HCT116 (cell line): Measurements from ENCODE around the gene AGBL1. TPM values are rescaled to one million over a fixed set of nuclear protein-coding genes. Genes with fewer than 3 reads are reported as not detected.

Experiments used
- ATAC-seq: fragments of 200-7000 bp; cut with Tn5 transposase; 2 replicates; pipeline ENCODE4 v1.9.1; 2020; ENCODE audit warnings: mild to moderate bottlenecking, moderate library complexity
- BruUV-seq: library from RNA; stranded (reverse); fragments of 400-500 nt; replicated peaks from 2 replicates; lab custom pipeline; 2021; lab: Mats Ljungman, UMichigan
- CTCF ChIA-PET: fragments of 300-600 bp; sonication (Branson Sonifier 250); formaldehyde crosslinking; loops from one replicate; lab custom pipeline; 2021; ENCODE audit warnings: antibody characterized with exemption; lab: Charles Lee
- POLR2A ChIA-PET: fragments of 300-600, 350-600 bp; sonication (Branson Sonifier 250); formaldehyde crosslinking; loops from one replicate; lab custom pipeline; 2021; ENCODE audit warnings: antibody characterized with exemption; lab: Charles Lee
- RAD21 ChIA-PET, 2 experiments: fragments of 300-600 bp; sonication (Branson Sonifier 250); formaldehyde crosslinking; loops; one replicate each; lab custom pipeline; 2023; ENCODE audit warnings: low total read pairs in 2 of 2; ENCODE audit not compliant: uncharacterized antibody in 2 of 2, unreplicated experiment in 2 of 2, low non-redundant PET in 1 of 2; lab: Charles Lee
- DNase-seq: peaks from one replicate; pipeline ENCODE4 v3.0.0-alpha.2; 2010; ENCODE audit warnings: low read depth, low spot score
- H2AFZ ChIP-seq: fragments of 200-600 bp; shearing (Covaris generic), sonication (generic); 2 replicates; pipeline ENCODE4 v1.6.1; 2017; ENCODE audit warnings: low read depth, mixed run types, mixed read lengths, antibody characterized with exemption, low read length; ENCODE audit not compliant: poor library complexity, severe bottlenecking
- H3K27ac ChIP-seq: 2 replicates; pipeline ENCODE4 v1.5.1; 2012; ENCODE audit warnings: low read depth, low read length
- H3K27me3 ChIP-seq: fragments of 200-600 bp; sonication (generic); 2 replicates; pipeline ENCODE4 v1.6.1; 2016; ENCODE audit warnings: mixed run types, low read length, mixed read lengths; ENCODE audit not compliant: insufficient read depth
- H3K36me3 ChIP-seq, 2 experiments: fragments of 200-500 bp in 1 of 2; fragments of 200-600 bp in 1 of 2; sonication (Bioruptor generic) in 1 of 2; sonication (generic) in 1 of 2; 2 replicates each; pipeline versions ENCODE4 v1.5.1 to v1.6.1; 2014 to 2016; ENCODE audit warnings: low read length in 2 of 2, inconsistent platforms in 1 of 2, mixed read lengths in 1 of 2, mixed run types in 1 of 2; ENCODE audit not compliant: insufficient read depth in 2 of 2, control insufficient read depth in 1 of 2
- H3K4me1 ChIP-seq, 2 experiments: fragments of 200-600 bp in 1 of 2; sonication (generic) in 1 of 2; 2 replicates each; pipeline versions ENCODE4 v1.5.1 to v1.6.1; 2012 to 2017; ENCODE audit warnings: low read length in 2 of 2, inconsistent platforms in 1 of 2, mild to moderate bottlenecking in 1 of 2, mixed read lengths in 1 of 2, mixed run types in 1 of 2, moderate library complexity in 1 of 2; ENCODE audit not compliant: insufficient read depth in 2 of 2, control insufficient read depth in 1 of 2
- H3K4me2 ChIP-seq: fragments of 200-600 bp; sonication (generic); 2 replicates; pipeline ENCODE4 v1.6.1; 2017; ENCODE audit warnings: mixed run types, low read length, mixed read lengths
- H3K4me3 ChIP-seq, 2 experiments: fragments of 200-600 bp in 1 of 2; sonication (generic) in 1 of 2; replicated peaks in 1 of 2; 2 replicates each; pipeline ENCODE4 v1.5.1; 2011 to 2016; ENCODE audit warnings: low read length in 2 of 2, control low read depth in 1 of 2, low read depth in 1 of 2, mild to moderate bottlenecking in 1 of 2, mixed read lengths in 1 of 2, mixed run types in 1 of 2
- H3K79me2 ChIP-seq: fragments of 200-600 bp; sonication (generic); 2 replicates; pipeline ENCODE4 v1.6.1; 2017; ENCODE audit warnings: mild to moderate bottlenecking, mixed run types, low read length, moderate library complexity, mixed read lengths; ENCODE audit not compliant: insufficient read depth
- H3K9ac ChIP-seq: fragments of 200-600 bp; sonication (generic); 2 replicates; pipeline ENCODE4 v1.6.1; 2016; ENCODE audit warnings: low read length, mixed read lengths
- H3K9me2 ChIP-seq: fragments of 200-600 bp; sonication (generic), shearing (Covaris generic); 2 replicates; pipeline ENCODE4 v1.6.1; 2017; ENCODE audit warnings: mixed run types, mild to moderate bottlenecking, moderate library complexity; ENCODE audit not compliant: insufficient read depth
- H3K9me3 ChIP-seq, 2 experiments: fragments of 200-500 bp in 1 of 2; fragments of 200-600 bp in 1 of 2; sonication (Bioruptor generic) in 1 of 2; sonication (generic) in 1 of 2; 2 replicates each; pipeline ENCODE4 v1.6.1; 2014 to 2017; ENCODE audit warnings: low read length in 2 of 2, mixed read lengths in 2 of 2, inconsistent platforms in 1 of 2, low read depth in 1 of 2, mild to moderate bottlenecking in 1 of 2, mixed run types in 1 of 2, moderate library complexity in 1 of 2; ENCODE audit not compliant: control insufficient read depth in 1 of 2, insufficient read depth in 1 of 2
- H4K20me1 ChIP-seq: fragments of 200-600 bp; sonication (generic), shearing (Covaris generic); 2 replicates; pipeline ENCODE4 v1.6.1; 2017; ENCODE audit warnings: mixed run types, mild to moderate bottlenecking, moderate library complexity; ENCODE audit not compliant: insufficient read depth
- CBX3 ChIP-seq: IDR thresholded peaks from 2 replicates; pipeline ENCODE4 v1.6.1; 2012; ENCODE audit warnings: low read depth
- CTCF ChIP-seq, 3 experiments: fragments of 200-600 bp in 1 of 3; sonication (generic) in 1 of 3; IDR thresholded peaks in 2 of 3; conservative IDR thresholded peaks in 1 of 3; 2 replicates each; pipeline ENCODE4 v1.5.1; 2012 to 2017; ENCODE audit warnings: low read depth in 2 of 3, low read length in 2 of 3, antibody characterized with exemption in 1 of 3, borderline replicate concordance in 1 of 3, control low read depth in 1 of 3, mild to moderate bottlenecking in 1 of 3, mixed read lengths in 1 of 3, mixed run types in 1 of 3, moderate library complexity in 1 of 3; ENCODE audit not compliant: insufficient read depth in 1 of 3
- EZH2 ChIP-seq: fragments of 200-600 bp; sonication (generic); IDR thresholded peaks from 2 replicates; pipeline ENCODE4 v1.6.1; 2017; ENCODE audit warnings: antibody characterized with exemption, mixed run types
- EZH2phosphoT487 ChIP-seq: fragments of 200-600 bp; IDR thresholded peaks from 2 replicates; pipeline ENCODE4 v1.6.1; 2018; ENCODE audit warnings: antibody characterized with exemption, borderline replicate concordance
- JUND ChIP-seq: IDR thresholded peaks from 2 replicates; pipeline ENCODE4 v1.6.1; 2012
- POLR2A ChIP-seq: IDR thresholded peaks from 2 replicates; pipeline ENCODE4 v1.7.0; 2011; ENCODE audit warnings: borderline replicate concordance; ENCODE audit not compliant: insufficient read depth, insufficient read length; ENCODE audit errors: extremely low read depth
- SIN3A ChIP-seq: IDR thresholded peaks from 2 replicates; pipeline ENCODE4 v1.6.1; 2012; ENCODE audit warnings: low read depth
- SP1 ChIP-seq: IDR thresholded peaks from 2 replicates; pipeline ENCODE4 v1.6.1; 2012; ENCODE audit warnings: low read depth
- SRF ChIP-seq: IDR thresholded peaks from 2 replicates; pipeline ENCODE4 v1.6.1; 2012; ENCODE audit warnings: low read depth
- TCF7L2 ChIP-seq: IDR thresholded peaks from 2 replicates; pipeline ENCODE4 v1.7.0; 2011; ENCODE audit warnings: borderline replicate concordance, inconsistent platforms; ENCODE audit not compliant: insufficient read depth, insufficient read length; ENCODE audit errors: extremely low read depth
- YY1 ChIP-seq: IDR thresholded peaks from 2 replicates; pipeline ENCODE4 v1.6.1; 2011; ENCODE audit warnings: low read length, low read depth, moderate library complexity, mild to moderate bottlenecking; ENCODE audit not compliant: insufficient replicate concordance; ENCODE audit errors: extremely low read depth
- ZNF274 ChIP-seq: fragments of 200-500 bp; sonication (Bioruptor generic); IDR thresholded peaks from 2 replicates; pipeline ENCODE4 v1.6.1; 2014; ENCODE audit warnings: mild to moderate bottlenecking, low read depth, low read length, inconsistent platforms
- intact Hi-C: fragments of 100-400 bp; cut with micrococcal nuclease; formaldehyde crosslinking; loops from 2 replicates; pipeline ENCODE4 v1.10.0; 2022
- total RNA-seq: library from RNA; stranded (reverse); gene quantifications from one replicate; pipeline ENCODE4 v1.2.1, GENCODE V29; 2021; ENCODE audit not compliant: unreplicated experiment

AGBL1 gene
- total RNA-seq, 1 experiment from 2014 or later = not detected

GRCh38 chr15:86115145-86115801, 35.6 kb downstream of the AGBL1 start:
- no peak overlapping the region for H3K27ac ChIP-seq
- CTCF ChIA-PET = no interaction called here
- TF ChIP-seq SIN3A (no peak), CTCF (IDR thresholded peaks at IDR 0.05 in 2 of 3, conservative IDR thresholded peaks at IDR 0.05 in 1 of 3; ENCODE audit: borderline replicate concordance in 1 of 3, insufficient read depth in 1 of 3, low read depth in 2 of 3, low read length in 2 of 3) (peak in 1 of 3 experiments; percentile 14; a peak in 1 of 6 replicates)
- TF ChIP-seq, all 23 proteins: peak for 1
- H2AFZ ChIP-seq = no peak overlapping the region
- no peaks in the 10 kb centered on the region for H3K79me2 ChIP-seq
- no peak overlapping the region for H3K4me3 ChIP-seq
- intact Hi-C loops = no loop called here
- POLR2A ChIA-PET = no interaction called here
- RAD21 ChIA-PET = no interaction called here
- H3K9ac ChIP-seq = no peak overlapping the region
- H3K36me3 ChIP-seq = no peaks in the 10 kb centered on the region
- no peaks in the 10 kb centered on the region for H3K27me3 ChIP-seq
- BruUV-seq = no TSS peak
- H3K4me1 ChIP-seq = no peaks in the 10 kb centered on the region
- H4K20me1 ChIP-seq = no peaks in the 10 kb centered on the region
- ATAC-seq = no peak
- DNase-seq = no peak
- no peaks in the 10 kb centered on the region for H3K9me3 ChIP-seq
- H3K9me2 ChIP-seq = no peaks in the 10 kb centered on the region
- no peak overlapping the region for H3K4me2 ChIP-seq

DNA sequence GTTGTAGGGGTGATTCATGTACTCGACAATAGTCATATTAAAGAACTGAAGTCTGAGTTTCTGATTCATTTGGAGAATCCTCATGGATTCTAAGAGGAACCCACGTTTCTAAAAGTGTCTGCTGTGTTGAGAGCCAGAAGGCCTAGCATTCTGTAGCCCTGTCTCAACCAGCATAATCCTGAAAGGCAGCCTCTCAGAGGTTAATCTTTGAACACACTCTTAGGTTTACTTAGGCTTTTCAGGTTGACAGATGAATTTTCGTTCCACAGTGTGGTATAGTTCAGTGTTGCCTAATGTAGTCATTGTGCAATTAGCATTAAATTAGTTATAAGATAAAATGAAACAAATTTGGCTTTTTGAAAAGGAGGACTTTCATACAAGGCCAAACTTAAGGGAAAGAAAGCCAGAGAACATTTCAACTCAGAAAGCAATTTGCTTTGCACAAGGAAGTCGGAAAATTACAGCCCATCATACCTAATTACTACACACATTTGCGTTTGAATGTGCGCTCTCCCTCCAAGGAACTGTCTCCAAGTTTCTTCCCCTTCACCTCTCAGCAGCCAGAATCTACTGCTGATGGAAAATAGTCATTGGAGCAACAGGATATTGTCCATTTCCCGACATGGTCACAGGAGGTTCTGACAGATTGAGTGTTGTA, 42.0 kb downstream of the AGBL1 start:
- Histone ChIP-seq H3K79me2 (no peaks in the 10 kb centered on the region), H3K27ac (no peak overlapping the region), H3K36me3 (no peaks in the 10 kb centered on the region), H3K4me1 (no peaks in the 10 kb centered on the region), H3K27me3 (no peaks in the 10 kb centered on the region), H3K9ac (no peak overlapping the region), H3K4me2 (no peak overlapping the region), H4K20me1 (no peaks in the 10 kb centered on the region), H3K9me3 (no peaks in the 10 kb centered on the region), H3K9me2 (no peaks in the 10 kb centered on the region), H3K4me3 (no peak overlapping the region), H2AFZ (no peak overlapping the region)
- no peak for DNase-seq
- ATAC-seq = no peak
- CTCF ChIA-PET = no interaction called here
- BruUV-seq = no TSS peak
- intact Hi-C loops = no loop called here
- POLR2A ChIA-PET = no interaction called here
- RAD21 ChIA-PET = no interaction called here
- no peak for TF ChIP-seq CTCF (IDR thresholded peaks at IDR 0.05 in 2 of 3, conservative IDR thresholded peaks at IDR 0.05 in 1 of 3; ENCODE audit: borderline replicate concordance in 1 of 3, insufficient read depth in 1 of 3, low read depth in 2 of 3, low read length in 2 of 3)
- no peak for TF ChIP-seq CBX3
- TF ChIP-seq SRF = no peak
- no peak for TF ChIP-seq ZNF274
- TF ChIP-seq EZH2phosphoT487 = no peak
- no peak for TF ChIP-seq YY1
- TF ChIP-seq EZH2 = no peak
- no peak for TF ChIP-seq POLR2A
- TF ChIP-seq JUND = no peak
- TF ChIP-seq SIN3A = no peak
- no peak for TF ChIP-seq SP1
- TF ChIP-seq TCF7L2 = no peak
